DMS79 treated with DMSO at 0.1 percent for 48 hours (cell line): ENCODE data around the gene CSNK2A2.

Experiments
- DNase-seq: peaks from one replicate; lab custom pipeline; 2025; lab: John Stamatoyannopoulos, UW

Gene CSNK2A2

DNA sequence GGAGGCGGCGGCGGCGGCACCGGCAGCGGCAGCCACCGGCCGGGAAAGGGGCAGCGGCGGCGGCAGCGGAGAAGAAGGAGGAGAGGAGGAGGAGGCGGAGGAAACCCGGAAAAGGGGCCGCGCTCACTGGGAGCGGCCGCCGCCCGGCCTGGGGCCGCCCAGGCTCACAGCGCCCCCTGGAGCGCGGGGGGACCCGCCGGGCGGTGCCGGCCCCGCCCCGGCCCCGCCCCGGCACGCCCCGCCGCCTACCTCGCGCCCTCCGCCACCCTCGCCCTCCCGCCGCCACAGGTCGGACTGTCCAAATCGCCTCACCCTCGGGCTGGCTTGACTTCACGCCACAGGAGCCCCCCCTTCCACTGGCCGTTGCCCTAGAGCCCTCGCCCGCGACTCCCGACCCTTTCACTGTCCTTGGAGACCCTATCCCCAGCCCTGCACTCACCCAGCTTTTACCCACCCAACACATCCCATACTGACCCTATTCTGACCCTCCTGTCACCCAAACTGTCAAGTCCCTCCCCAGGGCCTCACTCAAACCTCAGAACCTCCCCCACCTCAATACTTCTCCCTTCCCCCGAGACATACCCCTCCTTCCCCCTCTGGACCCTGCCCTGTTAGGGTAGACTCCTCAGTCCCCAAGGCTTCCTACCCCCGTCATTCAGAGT is at the start of gene CSNK2A2:
Gene CSNK2A2, minus strand, starts transcription at position 85 of the 662 bp plus-strand sequence. CDS start 370 bp downstream, outside the sequence.
- DNase-seq, result no peak

- no peak for DNase-seq
Measured at GRCh38 chr16:58243528-58244004, 45.7 kb upstream of the CSNK2A2 start.

DNA sequence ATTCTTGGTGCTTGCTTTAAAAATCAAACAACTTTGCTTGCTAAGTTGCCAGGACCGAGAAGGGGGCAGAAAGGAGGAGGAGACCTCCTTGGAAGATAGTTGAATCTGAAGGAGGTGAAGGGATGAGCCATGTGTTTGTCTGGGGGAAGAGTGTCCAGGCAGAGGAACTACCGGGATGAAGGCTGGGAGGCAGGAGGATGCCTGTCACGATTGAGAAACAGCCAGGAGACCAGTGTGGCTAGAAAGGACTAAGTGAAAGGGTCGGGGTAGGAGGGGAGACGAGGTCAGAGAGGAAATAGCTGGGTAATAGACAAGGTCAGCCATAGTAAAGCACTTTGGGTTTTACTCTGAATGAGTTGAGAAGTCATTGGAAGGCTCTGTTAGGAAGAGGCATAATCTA is 38.9 kb upstream of the CSNK2A2 start:
- DNase-seq, result no peak

DNA sequence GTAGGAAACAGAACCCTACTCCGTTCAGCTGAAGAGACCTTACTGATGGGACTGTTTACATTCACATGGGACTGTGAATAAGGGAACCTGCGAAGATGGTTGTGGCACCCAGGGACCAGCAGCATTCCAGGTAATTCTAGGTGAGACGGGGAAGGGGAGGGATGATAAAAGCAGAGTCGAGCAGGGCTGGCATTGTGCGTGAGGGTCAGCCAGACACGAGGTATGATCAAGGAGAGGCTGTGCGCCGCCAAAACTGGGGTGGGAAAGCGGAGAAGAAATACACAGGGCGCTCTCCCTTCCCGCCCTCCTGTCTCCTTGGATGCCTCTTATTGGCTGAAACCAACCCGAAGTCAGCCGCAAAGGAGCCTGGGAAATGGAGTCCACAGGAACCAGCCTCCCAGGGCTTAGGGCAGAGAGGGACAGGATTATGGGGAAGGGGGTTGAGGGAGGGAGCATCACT is 38.4 kb upstream of the CSNK2A2 start:
- DNase-seq, result peak; percentile 31

GRCh38 chr16:58235663-58236062 is 37.8 kb upstream of the CSNK2A2 start:
- no peak for DNase-seq

- no peak for DNase-seq
Measured at GRCh38 chr16:58234831-58235595, 37.1 kb upstream of the CSNK2A2 start.

DNA sequence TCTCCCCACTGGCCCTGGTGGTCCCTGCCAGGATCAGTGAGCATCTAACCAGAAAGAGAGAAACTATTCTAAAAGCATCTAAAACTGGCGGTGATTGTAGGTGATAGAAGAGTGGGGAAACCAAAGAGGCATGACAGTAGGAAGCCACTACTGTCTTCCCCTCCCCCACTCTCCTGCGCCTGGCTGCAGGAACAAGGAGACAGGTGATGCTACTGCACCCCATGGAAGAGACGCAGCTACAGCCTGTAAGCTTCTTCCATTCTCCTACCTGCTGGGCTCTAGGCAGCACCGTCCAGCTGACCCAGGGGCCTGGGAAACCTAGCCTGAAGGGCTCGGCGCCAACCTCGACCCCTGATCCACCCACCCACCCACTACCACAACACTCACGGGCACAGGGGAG is 32.4 kb upstream of the CSNK2A2 start:
- DNase-seq, result no peak

- no peak for DNase-seq
Measured at GRCh38 chr16:58226790-58227189, 28.9 kb upstream of the CSNK2A2 start.

- DNase-seq, result no peak
Measured at GRCh38 chr16:58225965-58226602, 28.2 kb upstream of the CSNK2A2 start.

DNA sequence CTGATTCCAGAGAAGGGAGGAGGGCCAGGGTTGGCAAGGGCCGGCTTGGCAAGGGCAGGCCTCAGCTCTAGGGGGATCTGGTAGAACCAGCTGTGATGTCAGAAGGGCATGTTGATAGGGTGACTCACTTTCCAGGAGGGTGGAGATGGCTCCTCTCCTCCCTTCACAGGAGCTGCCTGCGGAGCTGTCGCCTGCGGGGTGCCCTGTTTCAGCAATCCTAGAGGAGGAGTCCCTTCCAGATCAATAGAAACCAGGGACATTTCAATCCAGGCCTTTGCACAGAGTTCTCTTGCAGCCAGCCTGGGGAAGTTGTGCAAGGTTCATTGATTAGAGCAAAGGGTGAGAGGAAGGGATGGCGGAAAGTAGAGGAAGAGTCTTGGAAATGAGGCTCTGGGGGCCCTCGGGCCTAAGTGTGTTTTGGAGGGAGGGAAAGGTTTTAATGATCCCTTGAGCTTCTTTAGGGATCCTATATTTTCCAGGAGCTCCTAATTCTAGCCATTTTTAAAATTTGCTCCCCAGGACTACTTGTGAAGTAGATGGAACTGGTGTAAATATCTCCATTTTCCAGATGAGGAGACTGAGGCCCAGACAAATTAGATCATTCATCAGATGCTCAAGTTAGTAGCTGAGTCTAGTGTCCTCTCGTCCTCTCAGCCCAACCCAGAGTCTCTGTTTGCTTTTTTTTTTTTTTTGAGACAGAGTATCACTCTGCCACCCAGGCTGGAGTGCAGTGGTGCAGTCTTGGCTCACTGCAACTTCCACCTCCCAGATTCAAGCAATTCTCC is 24.8 kb upstream of the CSNK2A2 start:
- no peak for DNase-seq

GRCh38 chr16:58219432-58219831 is 21.5 kb upstream of the CSNK2A2 start:
- DNase-seq, result no peak

DNA sequence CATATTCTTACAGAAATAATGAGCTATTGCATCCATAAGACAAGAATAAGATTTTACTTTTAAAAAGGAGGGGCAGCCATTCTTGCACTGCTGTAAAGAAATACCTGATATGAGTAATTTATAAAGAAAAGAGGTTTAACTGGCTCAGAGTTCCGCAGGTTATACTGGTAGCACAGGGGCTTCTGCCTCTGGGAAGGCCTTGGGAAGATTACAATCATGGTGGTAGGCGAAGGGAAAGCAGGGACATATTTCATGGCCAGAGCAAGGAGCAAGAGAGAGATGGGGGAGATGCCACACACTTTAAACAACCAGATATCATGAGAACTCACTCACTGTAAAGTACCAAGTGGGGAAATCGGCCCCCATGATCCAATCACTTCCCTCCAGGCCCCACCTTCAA is 20.9 kb upstream of the CSNK2A2 start:
- DNase-seq, result no peak

DNA sequence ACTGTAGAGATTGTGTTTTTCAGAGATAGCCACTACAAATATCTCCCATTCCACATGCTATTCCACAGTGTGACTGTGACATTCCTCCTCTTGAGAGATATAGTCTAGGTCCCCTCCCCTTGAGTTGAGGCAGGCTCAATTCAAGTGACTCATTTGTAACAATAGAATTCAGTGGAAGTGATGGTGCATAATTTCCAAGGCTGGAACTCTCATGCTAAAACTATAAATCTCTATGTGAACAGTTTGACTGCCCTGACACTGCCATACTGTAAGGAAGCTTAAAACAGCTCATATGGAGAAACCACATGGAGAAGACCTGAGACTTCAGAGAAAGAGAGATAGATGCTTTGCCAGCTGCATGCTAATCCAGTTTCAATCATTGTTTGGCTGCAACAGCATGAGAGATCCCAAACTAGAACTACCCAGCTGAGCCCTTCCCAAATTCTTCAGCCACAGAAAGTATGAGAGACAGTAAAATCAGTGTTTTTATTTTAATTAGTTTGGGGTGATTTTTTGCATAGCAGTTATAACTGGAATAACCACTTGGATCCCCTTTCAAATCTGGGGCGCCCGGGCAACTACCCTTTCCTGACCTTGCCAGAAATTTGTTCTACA is 19.5 kb upstream of the CSNK2A2 start:
- no peak for DNase-seq

DNA sequence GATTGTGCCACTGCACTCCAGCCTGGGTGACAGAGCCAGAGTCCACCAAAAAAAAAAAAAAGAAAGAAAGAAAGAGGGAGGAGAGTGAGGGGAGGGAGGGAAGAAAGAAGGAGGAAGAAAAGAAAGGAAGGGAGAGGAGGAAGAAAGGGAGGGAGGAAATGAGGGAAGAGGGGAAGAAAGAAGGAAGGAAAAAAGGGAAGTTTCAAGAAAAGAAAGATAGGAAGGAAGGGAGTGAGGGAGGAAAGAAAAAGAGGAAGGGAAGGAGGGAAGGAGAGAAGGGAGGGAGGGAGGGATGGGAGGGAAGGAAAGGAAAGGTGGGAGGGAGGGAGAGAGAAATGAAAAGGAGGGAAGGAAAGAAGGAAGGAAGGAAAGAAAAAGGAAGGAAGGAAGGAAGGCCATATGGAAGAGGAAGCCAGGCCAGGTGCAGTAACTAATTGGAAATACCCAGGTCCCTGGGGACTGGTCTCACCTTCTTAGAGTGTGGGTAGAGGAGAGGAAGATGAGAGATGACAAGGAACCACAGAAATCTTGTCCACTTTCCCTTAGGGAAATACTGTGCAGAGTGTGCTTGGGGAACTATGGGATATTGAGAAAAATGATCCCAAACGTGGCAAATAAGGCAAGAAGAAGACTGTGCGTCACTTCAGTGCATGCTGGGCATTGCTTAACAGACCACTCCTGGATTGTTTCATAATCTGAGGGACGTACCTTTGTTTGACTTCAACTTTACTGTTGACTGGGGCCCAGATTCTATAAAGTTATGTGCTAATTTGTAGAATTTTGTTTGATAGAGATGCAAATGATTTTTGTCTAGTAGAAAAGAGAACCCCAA is 15.1 kb upstream of the CSNK2A2 start:
- DNase-seq, result no peak

- DNase-seq, result no peak
Measured at GRCh38 chr16:58211846-58212245, 13.9 kb upstream of the CSNK2A2 start.

- DNase-seq, result no peak
Measured at GRCh38 chr16:58211245-58211644, 13.3 kb upstream of the CSNK2A2 start.

- no peak for DNase-seq
Measured at GRCh38 chr16:58205276-58206036, 7.5 kb upstream of the CSNK2A2 start.

DNA sequence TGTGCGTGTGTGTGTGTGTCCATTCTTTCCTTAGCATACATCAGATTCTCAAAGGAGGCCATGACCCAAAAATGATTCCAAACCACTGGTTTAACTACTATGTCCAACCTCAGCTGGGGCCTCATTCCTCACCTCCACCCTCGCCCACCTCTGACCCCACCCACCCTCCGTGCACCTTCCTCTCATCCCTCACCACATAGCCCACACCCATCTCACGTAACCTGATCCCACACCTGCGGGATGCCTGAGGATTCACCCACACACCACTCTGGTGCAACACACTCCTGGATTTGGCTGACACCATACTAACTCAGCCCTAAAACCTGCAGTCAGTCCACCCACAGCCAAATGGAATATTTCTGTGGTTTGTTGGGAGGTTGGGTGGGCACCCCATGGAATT is 3.3 kb upstream of the CSNK2A2 start:
- no peak for DNase-seq

DNA sequence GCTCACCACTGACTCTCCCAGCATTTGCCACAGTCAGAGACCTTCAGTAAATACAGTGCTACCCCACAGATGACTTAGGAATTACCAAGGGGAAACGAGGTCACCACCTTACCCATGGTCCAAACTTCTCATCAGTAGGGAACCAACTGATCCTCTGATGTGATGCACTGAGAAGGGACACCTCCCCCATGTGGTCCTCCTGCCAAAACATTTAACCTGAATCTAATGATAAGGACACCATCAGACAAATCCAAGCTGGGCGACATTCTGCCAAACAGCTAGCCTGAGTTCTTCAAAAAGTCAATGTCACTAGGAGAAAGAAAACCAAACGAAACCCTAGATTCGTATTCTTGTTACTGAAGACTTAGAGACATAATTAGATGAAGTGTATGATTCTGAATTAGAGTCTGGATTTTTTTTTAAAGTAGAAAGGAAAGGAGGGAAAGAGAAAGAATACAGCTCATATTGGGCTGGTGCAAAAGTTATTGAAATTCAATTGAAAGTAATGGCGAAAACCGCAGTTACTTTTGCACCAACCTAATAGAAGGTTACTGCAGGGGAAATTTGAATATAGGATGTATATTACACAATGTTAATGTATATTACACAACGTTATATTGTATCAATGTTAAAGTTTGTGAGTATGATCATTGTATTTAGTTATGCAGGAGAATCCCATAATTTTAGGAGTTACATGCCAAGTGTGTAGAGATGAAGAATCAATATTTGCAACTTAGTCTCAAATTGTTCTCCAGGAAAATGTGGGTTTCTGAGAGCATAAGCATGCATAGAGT is 2.3 kb upstream of the CSNK2A2 start:
- DNase-seq, result no peak
